Astrocyte (in vitro differentiated cells and primary cell): Measurements from ENCODE around the gene RPS27L. TPM values are rescaled to one million over a fixed set of nuclear protein-coding genes. Genes with fewer than 3 reads are reported as not detected.
A peak's percentile ranks its signal among the peaks of the same experiment; 100 is the strongest.

Source experiments
- DNase-seq: peaks from one replicate; pipeline ENCODE4 v3.0.0-alpha.2; 2010; ENCODE audit warnings: low read depth
- FAIRE-seq: peaks from 2 replicates; lab custom pipeline; 2011; peaks lifted over from hg19 to GRCh38; lab: Jason Lieb, UNC
- H2AFZ ChIP-seq: 2 replicates; pipeline ENCODE4 v1.6.0; 2012; ENCODE audit warnings: low read depth, low read length, inconsistent platforms
- H3K27ac ChIP-seq: 2 replicates; pipeline ENCODE4 v1.5.1; 2011; ENCODE audit warnings: low read depth, low read length, inconsistent platforms
- H3K27me3 ChIP-seq: 2 replicates; pipeline ENCODE4 v1.6.0; 2011; ENCODE audit warnings: low read length, inconsistent platforms; ENCODE audit not compliant: insufficient read depth
- H3K36me3 ChIP-seq: 2 replicates; pipeline ENCODE4 v1.5.1; 2011; ENCODE audit warnings: low read length, inconsistent platforms; ENCODE audit not compliant: insufficient read depth
- H3K4me1 ChIP-seq: 2 replicates; pipeline ENCODE4 v1.5.1; 2011; ENCODE audit warnings: low read length, inconsistent platforms; ENCODE audit not compliant: insufficient read depth
- H3K4me2 ChIP-seq: 2 replicates; pipeline ENCODE4 v1.6.0; 2012; ENCODE audit warnings: low read length, inconsistent platforms
- H3K4me3 ChIP-seq: 2 replicates; pipeline ENCODE4 v1.5.1; 2011; ENCODE audit warnings: low read depth, mild to moderate bottlenecking, low read length, inconsistent platforms; ENCODE audit not compliant: insufficient read depth
- H3K79me2 ChIP-seq: 2 replicates; pipeline ENCODE4 v1.6.0; 2012; ENCODE audit warnings: mild to moderate bottlenecking, low read length, inconsistent platforms; ENCODE audit not compliant: insufficient read depth
- H3K9ac ChIP-seq: 2 replicates; pipeline ENCODE4 v1.6.0; 2012; ENCODE audit warnings: mild to moderate bottlenecking, low read length, inconsistent platforms
- H3K9me3 ChIP-seq: 2 replicates; pipeline ENCODE4 v1.5.1; 2012; ENCODE audit warnings: low read depth, mild to moderate bottlenecking, low read length, inconsistent platforms; ENCODE audit not compliant: insufficient read depth
- H4K20me1 ChIP-seq: 2 replicates; pipeline ENCODE4 v1.6.0; 2012; ENCODE audit warnings: low read length, inconsistent platforms; ENCODE audit not compliant: insufficient read depth
- H3K27ac Mint-ChIP-seq: one replicate; pipeline ENCODE4 v1.8.0; 2021; ENCODE audit warnings: mild to moderate bottlenecking, mixed read lengths; ENCODE audit not compliant: unreplicated experiment
- H3K27me3 Mint-ChIP-seq: one replicate; pipeline ENCODE4 v1.8.0; 2021; ENCODE audit warnings: low read depth, mixed read lengths; ENCODE audit not compliant: unreplicated experiment
- H3K36me3 Mint-ChIP-seq: one replicate; pipeline ENCODE4 v1.8.0; 2021; ENCODE audit warnings: low read depth, mixed read lengths; ENCODE audit not compliant: unreplicated experiment
- H3K4me1 Mint-ChIP-seq: one replicate; pipeline ENCODE4 v1.8.0; 2021; ENCODE audit warnings: low read depth, mixed read lengths; ENCODE audit not compliant: unreplicated experiment
- H3K4me3 Mint-ChIP-seq: one replicate; pipeline ENCODE4 v1.8.0; 2021; ENCODE audit warnings: mild to moderate bottlenecking, moderate library complexity, mixed read lengths; ENCODE audit not compliant: unreplicated experiment
- H3K9me3 Mint-ChIP-seq: one replicate; pipeline ENCODE4 v1.8.0; 2021; ENCODE audit warnings: mild to moderate bottlenecking, mixed read lengths; ENCODE audit not compliant: unreplicated experiment
- CTCF ChIP-seq: IDR thresholded peaks from 2 replicates; pipeline ENCODE4 v1.5.1; 2011; ENCODE audit warnings: low read depth, mild to moderate bottlenecking, inconsistent platforms, low read length, moderate library complexity; ENCODE audit not compliant: insufficient read depth
- EZH2 ChIP-seq: IDR thresholded peaks from 2 replicates; pipeline ENCODE4 v1.6.1; 2012; ENCODE audit warnings: mild to moderate bottlenecking, low read length, inconsistent platforms; ENCODE audit not compliant: insufficient read depth
- total RNA-seq: library from RNA; stranded (reverse); gene quantifications from 2 replicates; pipeline ENCODE4 v1.2.1, GENCODE V29; 2021

The RPS27L gene
- total RNA-seq, 1 donor from 2014 or later: 484 TPM

- Histone ChIP-seq H3K27me3 (no peaks in the 10 kb centered on the region), H3K4me1 (peaks cover 22% of the 10 kb centered on the region)
- peaks cover 45% of the 10 kb centered on the region for H3K4me1 Mint-ChIP-seq
These were observed 46.3 kb upstream of the RPS27L start for GRCh38 chr15:63203451-63204090.

GRCh38 chr15:63202861-63203260 is 45.6 kb upstream of the RPS27L start:
- no peak for FAIRE-seq
- peak overlapping the region; percentile 36 for H3K4me2 ChIP-seq
- no peak for TF ChIP-seq CTCF
- TF ChIP-seq EZH2: no peak

More at GRCh38 chr15:63203451-63204090, 46.3 kb upstream of the RPS27L start:
- no peak for TF ChIP-seq CTCF
- TF ChIP-seq EZH2: no peak
- Histone ChIP-seq H4K20me1 (peaks cover 14% of the 10 kb centered on the region), H3K27ac (peak overlapping the region; percentile 0), H3K9me3 (no peaks in the 10 kb centered on the region), H3K4me2 (peak overlapping the region; percentile 43), H3K4me3 (no peak overlapping the region), H3K9ac (no peak overlapping the region), H2AFZ (no peak overlapping the region), H3K36me3 (no peaks in the 10 kb centered on the region), H3K79me2 (peaks cover 63% of the 10 kb centered on the region)
- H3K4me3 Mint-ChIP-seq: no peak overlapping the region
- FAIRE-seq (no peak), DNase-seq (peak; percentile 63)
- H3K36me3 Mint-ChIP-seq: peaks cover 5% of the 10 kb centered on the region
- peak overlapping the region; percentile 60 for H3K27ac Mint-ChIP-seq
- H3K9me3 Mint-ChIP-seq: no peaks in the 10 kb centered on the region
- no peaks in the 10 kb centered on the region for H3K27me3 Mint-ChIP-seq

More at GRCh38 chr15:63202861-63203260, 45.6 kb upstream of the RPS27L start:
- Histone ChIP-seq H3K4me1 (peaks cover 22% of the 10 kb centered on the region), H3K9me3 (no peaks in the 10 kb centered on the region), H3K4me3 (no peak overlapping the region), H3K79me2 (peaks cover 62% of the 10 kb centered on the region), H3K27me3 (no peaks in the 10 kb centered on the region), H2AFZ (no peak overlapping the region), H3K9ac (peak overlapping the region; percentile 9), H3K27ac (peak overlapping the region; percentile 0), H3K36me3 (no peaks in the 10 kb centered on the region), H4K20me1 (peaks cover 19% of the 10 kb centered on the region)
- H3K27me3 Mint-ChIP-seq: no peaks in the 10 kb centered on the region
- H3K4me1 Mint-ChIP-seq: peaks cover 51% of the 10 kb centered on the region
- peaks cover 5% of the 10 kb centered on the region for H3K36me3 Mint-ChIP-seq
- no peak for DNase-seq
- no peaks in the 10 kb centered on the region for H3K9me3 Mint-ChIP-seq
- peak overlapping the region; percentile 47 for H3K4me3 Mint-ChIP-seq
- peak overlapping the region; percentile 60 for H3K27ac Mint-ChIP-seq
